ENCODE data around the gene MEF2C.

DNA sequence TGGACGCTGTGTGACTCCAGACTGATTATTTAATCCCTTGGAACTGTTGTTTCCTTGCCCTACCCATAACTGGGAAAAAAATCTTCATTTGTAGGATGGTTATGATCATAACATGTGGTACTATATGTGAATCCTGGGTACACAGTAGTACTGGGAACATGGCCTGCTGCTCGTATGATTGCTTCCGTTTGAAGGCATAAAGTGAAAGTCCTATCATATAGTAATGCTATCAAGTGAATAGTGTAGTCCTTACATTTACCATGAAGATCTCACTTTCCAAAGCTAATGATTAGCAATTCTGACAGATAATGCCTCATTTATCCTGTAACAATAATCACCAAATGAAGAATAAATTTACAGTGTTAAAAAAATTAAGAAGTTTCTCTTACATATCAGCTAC, 53.2 kb downstream of the MEF2C start:
- TF ChIP-seq EZH2 (IDR thresholded peaks at IDR 0.05) = no peak
- no peak for TF ChIP-seq POLR2AphosphoS5 (IDR thresholded peaks at IDR 0.05; ENCODE audit: borderline replicate concordance, low read depth, low read length)
